Esophagus muscularis mucosa (tissue), 4 donors: ENCODE data around the gene CARMIL1. TPM values are rescaled to one million over a fixed set of nuclear protein-coding genes. Genes with fewer than 3 reads are reported as not detected.

Experiments used
- DNase-seq: peaks from one replicate; pipeline ENCODE4 v3.0.0-alpha.2; 2017; ENCODE audit errors: extremely low spot score
- H3K27ac ChIP-seq, 4 donors: fragments of 200-600 bp; sonication (generic); replicated peaks in 1 of 4; 1 replicate in 3 of 4; 2 replicates in 1 of 4; pipeline ENCODE4 v1.5.1; 2016 to 2019; ENCODE audit warnings: mild to moderate bottlenecking in 1 of 4
- H3K27me3 ChIP-seq, 4 donors: fragments of 200-600 bp; sonication (generic); one replicate each; pipeline versions ENCODE4 v1.5.1 to v1.6.0; 2016 to 2019
- H3K36me3 ChIP-seq, 4 donors: fragments of 200-600 bp; sonication (generic); one replicate each; pipeline ENCODE4 v1.5.1; 2016 to 2019
- H3K4me1 ChIP-seq, 4 donors: fragments of 200-600 bp; sonication (generic); one replicate each; pipeline ENCODE4 v1.5.1; 2016 to 2019
- H3K4me3 ChIP-seq, 4 donors: fragments of 200-600 bp; sonication (generic); 1 replicate in 2 of 4; 2 replicates in 2 of 4; pipeline ENCODE4 v1.5.1; 2016 to 2019; ENCODE audit warnings: mild to moderate bottlenecking in 4 of 4, moderate library complexity in 1 of 4
- H3K9me3 ChIP-seq, 4 donors: fragments of 200-600 bp; sonication (generic); 1 replicate in 3 of 4; 2 replicates in 1 of 4; pipeline ENCODE4 v1.5.1; 2016 to 2019
- CTCF ChIP-seq, 3 experiments: fragments of 200-600 bp in 2 of 3; fragments of 450-650 bp in 1 of 3; sonication (generic) in 2 of 3; IDR thresholded peaks; one replicate each; pipeline ENCODE4 v1.5.1; 2017 to 2019; ENCODE audit warnings: antibody characterized with exemption in 3 of 3, mild to moderate bottlenecking in 2 of 3, moderate library complexity in 1 of 3
- EP300 ChIP-seq: sonication (generic); formaldehyde crosslinking; IDR thresholded peaks from one replicate; pipeline ENCODE4 v1.6.1; 2017; ENCODE audit warnings: antibody characterized with exemption
- POLR2A ChIP-seq: fragments of 450-650 bp; IDR thresholded peaks from one replicate; pipeline ENCODE4 v1.6.1; 2017; ENCODE audit warnings: antibody characterized with exemption, moderate library complexity, mild to moderate bottlenecking, low read depth
- POLR2AphosphoS5 ChIP-seq, 2 donors: sonication (generic); formaldehyde crosslinking; IDR thresholded peaks; one replicate each; pipeline ENCODE4 v1.6.1; 2017; ENCODE audit warnings: antibody characterized with exemption in 2 of 2
- WGBS: methylation state at CpG from one replicate; pipeline ENCODE4 v1.1.5; 2018; 5-methylcytosine and 5-hydroxymethylcytosine counted together
- intact Hi-C: fragments of 100-400 bp; cut with DNase I; formaldehyde crosslinking; loops from one replicate; pipeline ENCODE4 v1.15.1; 2023
- total RNA-seq, 4 donors: library from RNA; depleted of rRNA; stranded (reverse); fragments of >200 nt; gene quantifications; one replicate each; pipeline versions ENCODE4 v1.1.0 to v1.2.1, GENCODE V29; 2016

Gene CARMIL1
- total RNA-seq, 4 donors from 2014 or later = 10.0 to 12.1 (median 11.1) TPM

DNA sequence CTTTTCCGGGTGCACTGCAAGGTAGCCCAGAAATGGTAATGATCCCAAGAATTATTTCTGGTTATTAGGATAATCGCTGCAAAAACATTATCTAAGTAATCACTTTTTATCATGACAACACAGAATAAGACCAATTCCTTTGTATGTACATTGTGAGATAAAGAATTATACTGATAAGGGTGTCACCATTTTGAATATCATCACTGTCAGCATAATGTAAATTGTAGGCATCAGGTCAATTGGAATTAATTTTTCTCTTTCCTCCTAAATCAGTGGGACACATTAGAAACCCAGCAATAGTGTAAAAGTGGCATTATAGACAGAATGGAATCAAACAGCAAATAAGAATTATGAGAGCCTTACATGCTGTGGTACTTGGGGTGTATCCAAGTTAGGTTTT is 189.7 kb downstream of the CARMIL1 start:
- WGBS = 92% methylated on average over 2 of the region's 2 CpGs
- no peaks in the 10 kb centered on the region for H3K36me3 ChIP-seq
- H3K4me3 ChIP-seq = no peak overlapping the region
- no peaks in the 10 kb centered on the region for H3K27me3 ChIP-seq
- no peak for TF ChIP-seq POLR2A
- TF ChIP-seq EP300 = no peak
- no peak for TF ChIP-seq CTCF (IDR thresholded peaks at IDR 0.05)
- no peak for TF ChIP-seq POLR2AphosphoS5 (IDR thresholded peaks at IDR 0.05)
- no peak overlapping the region for H3K27ac ChIP-seq
- no peak for DNase-seq
- intact Hi-C loops = no loop called here
- no peaks in the 10 kb centered on the region for H3K4me1 ChIP-seq
- no peaks in the 10 kb centered on the region for H3K9me3 ChIP-seq

- no peak for DNase-seq
- Histone ChIP-seq H3K9me3 (no peaks in the 10 kb centered on the region), H3K4me3 (no peak overlapping the region), H3K36me3 (no peaks in the 10 kb centered on the region), H3K27me3 (no peaks in the 10 kb centered on the region), H3K27ac (no peak overlapping the region), H3K4me1 (no peaks in the 10 kb centered on the region)
- TF ChIP-seq CTCF (IDR thresholded peaks at IDR 0.05) (peak in 2 of 3 experiments; percentile 9 to 17), EP300 (no peak)
- intact Hi-C loops = no loop called here
Observed at GRCh38 chr6:25469797-25470388, 190.7 kb downstream of the CARMIL1 start.

DNA sequence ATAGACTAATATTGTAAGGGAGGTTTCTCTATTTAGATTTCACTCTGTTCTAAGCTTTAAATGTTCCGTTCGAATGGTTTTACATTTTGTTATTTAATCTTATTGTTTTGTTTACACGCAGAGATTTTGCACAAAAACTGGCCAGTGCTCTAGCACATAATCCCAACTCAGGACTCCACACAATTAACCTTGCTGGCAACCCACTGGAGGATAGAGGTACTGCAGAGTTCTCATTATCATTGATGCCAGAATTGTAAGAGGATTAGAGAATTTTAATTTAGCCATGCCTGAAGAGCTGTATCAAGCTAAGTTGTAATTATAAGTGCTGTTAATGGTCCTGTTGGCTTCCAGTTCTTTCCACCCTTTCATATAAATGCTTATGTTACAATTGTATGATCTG is 193.1 kb downstream of the CARMIL1 start:
- no peak for TF ChIP-seq EP300
- TF ChIP-seq CTCF (IDR thresholded peaks at IDR 0.05) = no peak
- no peak for TF ChIP-seq POLR2A
- no peak for TF ChIP-seq POLR2AphosphoS5 (IDR thresholded peaks at IDR 0.05)
- Histone ChIP-seq H3K36me3 (no peaks in the 10 kb centered on the region), H3K9me3 (no peaks in the 10 kb centered on the region), H3K4me1 (no peaks in the 10 kb centered on the region), H3K27ac (no peak overlapping the region), H3K27me3 (no peaks in the 10 kb centered on the region), H3K4me3 (no peak overlapping the region)
- intact Hi-C loops = no loop called here
- no peak for DNase-seq
- 92% methylated on average over 3 of the region's 3 CpGs for WGBS

DNA sequence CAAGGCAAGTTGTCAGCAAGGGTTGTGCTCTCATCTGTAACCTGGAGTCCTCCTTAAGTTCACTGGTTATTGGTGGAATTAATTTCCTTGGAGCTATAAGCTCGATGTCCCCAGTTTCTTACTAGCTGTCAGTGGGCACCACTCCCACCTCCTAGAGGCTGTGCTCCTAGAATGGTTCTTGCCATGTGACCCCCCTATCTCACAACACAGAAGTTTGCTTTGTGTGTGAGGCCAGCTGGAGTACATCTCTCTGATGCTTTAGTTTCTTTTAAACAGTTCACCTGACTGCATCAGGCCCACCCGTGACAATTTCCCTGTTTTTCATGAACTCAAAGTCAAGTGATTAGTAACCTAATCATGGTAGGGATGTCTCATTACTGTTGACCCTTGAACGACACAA is 193.7 kb downstream of the CARMIL1 start:
- no peak for DNase-seq
- 59% methylated on average over 3 of the region's 3 CpGs for WGBS
- Histone ChIP-seq H3K27me3 (no peaks in the 10 kb centered on the region), H3K4me3 (no peak overlapping the region), H3K9me3 (no peaks in the 10 kb centered on the region), H3K27ac (no peak overlapping the region), H3K36me3 (no peaks in the 10 kb centered on the region), H3K4me1 (no peaks in the 10 kb centered on the region)
- intact Hi-C loops = no loop called here
- TF ChIP-seq CTCF (IDR thresholded peaks at IDR 0.05) (no peak), EP300 (no peak), POLR2A (no peak)

- TF ChIP-seq POLR2A = no peak
- TF ChIP-seq EP300 = no peak
- TF ChIP-seq POLR2AphosphoS5 (IDR thresholded peaks at IDR 0.05) = no peak
- no peak for TF ChIP-seq CTCF (IDR thresholded peaks at IDR 0.05)
- Histone ChIP-seq H3K27me3 (no peaks in the 10 kb centered on the region), H3K36me3 (no peaks in the 10 kb centered on the region), H3K4me1 (no peaks in the 10 kb centered on the region), H3K4me3 (no peak overlapping the region), H3K9me3 (no peaks in the 10 kb centered on the region), H3K27ac (no peak overlapping the region)
- intact Hi-C loops = no loop called here
- DNase-seq = no peak
- WGBS = 85% methylated on average over 3 of the region's 3 CpGs
Observed at GRCh38 chr6:25473447-25473846, 194.3 kb downstream of the CARMIL1 start.
